Raji (cell line): ENCODE results near the gene CPO.

Experiments used
- POLR2A ChIP-seq: IDR thresholded peaks from 2 replicates; pipeline ENCODE4 v1.6.1; 2011; ENCODE audit warnings: low read depth, low read length, control low read depth; ENCODE audit not compliant: insufficient read depth

CPO gene

GRCh38 chr2:206939340-206939739 is at the start of gene CPO:
Gene CPO, plus strand, starts transcription at chr2:206939518. Its CDS starts 82 bp downstream, at chr2:206939600.
- no peak for TF ChIP-seq POLR2A

- no peak for TF ChIP-seq POLR2A
Observed at GRCh38 chr2:206890179-206890578, 49.1 kb upstream of the CPO start.

- no peak for TF ChIP-seq POLR2A
Observed at GRCh38 chr2:206890926-206891325, 48.4 kb upstream of the CPO start.

- no peak for TF ChIP-seq POLR2A
Observed at GRCh38 chr2:206915121-206915520, 24.2 kb upstream of the CPO start.

- TF ChIP-seq POLR2A, result no peak
Observed at GRCh38 chr2:206918263-206918662, 21.1 kb upstream of the CPO start.

GRCh38 chr2:206920310-206920709 is 19.0 kb upstream of the CPO start:
- TF ChIP-seq POLR2A, result no peak

GRCh38 chr2:206920951-206921350 is 18.4 kb upstream of the CPO start:
- TF ChIP-seq POLR2A, result no peak

- no peak for TF ChIP-seq POLR2A
Observed at GRCh38 chr2:206921529-206921928, 17.8 kb upstream of the CPO start.

GRCh38 chr2:206935991-206936842 is 3.1 kb upstream of the CPO start:
- TF ChIP-seq POLR2A, result no peak

- TF ChIP-seq POLR2A, result no peak
Observed at GRCh38 chr2:206936843-206937230, 2.5 kb upstream of the CPO start.

GRCh38 chr2:206937555-206937954 is 1.8 kb upstream of the CPO start:
- TF ChIP-seq POLR2A, result no peak

- no peak for TF ChIP-seq POLR2A
Observed at GRCh38 chr2:206940546-206940945, 1.2 kb downstream of the CPO start.

- TF ChIP-seq POLR2A, result no peak
Observed at GRCh38 chr2:206942592-206943478, 3.5 kb downstream of the CPO start.

GRCh38 chr2:206955253-206955652 is 15.9 kb downstream of the CPO start:
- TF ChIP-seq POLR2A, result no peak

GRCh38 chr2:206958261-206958660 is 18.9 kb downstream of the CPO start:
- TF ChIP-seq POLR2A, result no peak

GRCh38 chr2:206962966-206963365 is 23.6 kb downstream of the CPO start:
- no peak for TF ChIP-seq POLR2A
